ENCODE results near the gene DOCK6. TPM values are rescaled to one million over a fixed set of nuclear protein-coding genes. Genes with fewer than 3 reads are reported as not detected.

DOCK6 gene
- total and polyA plus RNA-seq, 5 donors from 2014 or later: 0.07 to 2.8 (median 0.59) TPM; not detected in 1

DNA sequence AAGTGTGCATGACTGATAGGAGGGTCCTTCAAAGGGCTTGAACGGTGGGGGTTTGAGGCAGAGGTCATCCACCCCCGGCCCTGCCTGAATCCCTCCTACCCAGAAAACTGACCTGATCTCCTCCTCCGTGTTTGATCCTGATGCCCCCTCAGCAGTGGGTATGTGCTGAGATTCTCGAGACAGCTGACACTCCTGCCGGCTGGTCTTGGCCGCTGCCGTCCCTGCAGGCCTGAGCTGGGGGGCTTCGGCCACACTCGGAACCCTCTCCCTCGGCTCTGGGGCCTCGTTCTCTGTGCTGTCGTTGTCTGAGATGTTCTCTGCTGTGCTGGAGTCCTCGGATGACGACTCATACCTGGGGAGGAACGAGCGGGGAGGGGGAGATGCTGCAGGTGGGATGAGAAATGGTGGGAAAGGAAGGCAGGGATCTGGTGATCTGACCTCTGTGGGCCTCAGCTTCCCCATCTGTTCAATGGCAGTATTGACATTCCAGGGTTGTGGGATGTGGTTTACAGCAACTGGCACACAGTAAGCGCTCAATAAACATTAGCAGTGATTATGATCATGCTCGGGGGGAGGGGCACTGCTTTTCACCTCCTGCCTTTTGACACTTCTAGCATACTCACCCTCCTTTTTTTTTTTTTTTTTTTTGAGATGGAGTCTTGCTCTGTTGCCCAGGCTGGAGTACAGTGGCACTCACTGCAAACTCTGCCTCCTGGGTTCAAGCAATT lies 85.7 kb downstream of the DOCK6 start:
- H3K9me3 Mint-ChIP-seq: peaks cover 0 to 3% (median 0%) of the 10 kb centered on the region in 7 donors
- no peaks in the 10 kb centered on the region for H3K9me3 ChIP-seq (ENCODE audit: control insufficient read depth in 2 of 2, low read length in 2 of 2)

DNA sequence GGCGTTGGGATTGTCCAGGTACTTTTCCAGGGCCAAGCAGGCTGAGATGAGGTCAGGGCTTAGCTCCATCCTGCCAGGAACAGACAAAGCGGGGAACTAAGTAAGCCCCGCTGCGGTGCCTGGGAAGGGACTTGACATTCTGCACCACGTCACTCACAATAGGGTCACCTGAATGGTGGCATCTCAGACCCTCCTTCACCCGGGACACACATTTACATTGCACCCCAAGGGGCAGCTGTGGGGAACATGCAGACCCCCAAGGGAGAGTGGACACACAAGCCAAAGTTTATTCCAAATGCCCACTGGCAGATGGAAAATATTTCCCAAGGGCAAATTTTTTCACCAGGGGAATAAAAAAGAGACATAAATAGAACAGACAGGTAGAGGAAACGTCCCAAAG lies 86.4 kb downstream of the DOCK6 start:
- no peaks in the 10 kb centered on the region for H3K36me3 Mint-ChIP-seq
- DNase-seq: no peak
- H3K27me3 ChIP-seq (ENCODE audit: control insufficient read depth, insufficient read depth, low read length): no peaks in the 10 kb centered on the region
- no peaks in the 10 kb centered on the region for H3K9me3 ChIP-seq (ENCODE audit: control insufficient read depth in 2 of 2, low read length in 2 of 2)
- no peak overlapping the region for H3K27ac ChIP-seq (ENCODE audit: insufficient read depth, low read length, poor library complexity, severe bottlenecking)
- H3K27ac Mint-ChIP-seq: no peak overlapping the region
- H3K27me3 Mint-ChIP-seq: no peaks in the 10 kb centered on the region
- H3K4me1 ChIP-seq (ENCODE audit: control insufficient read depth, insufficient read depth, low read length, poor library complexity, severe bottlenecking): peaks cover 9% of the 10 kb centered on the region
- no peak overlapping the region for H3K4me3 ChIP-seq (ENCODE audit: low read depth, low read length)
- peaks cover 0 to 9% (median 2%) of the 10 kb centered on the region in 4 donors for H3K4me1 Mint-ChIP-seq
- H3K36me3 ChIP-seq (ENCODE audit: control insufficient read depth, insufficient read depth, low read length): no peaks in the 10 kb centered on the region
- H3K9me3 Mint-ChIP-seq: peaks cover 0 to 3% (median 0%) of the 10 kb centered on the region in 7 donors
- no peak overlapping the region for H3K4me3 Mint-ChIP-seq
- no peak for ATAC-seq (ENCODE audit: low read depth in 2 of 2)

More for the DNA sequence above, 85.7 kb downstream of the DOCK6 start:
- Mint-ChIP-seq H3K4me1 (peaks cover 0 to 9% (median 2%) of the 10 kb centered on the region in 4 donors), H3K27ac (no peak overlapping the region), H3K4me3 (no peak overlapping the region), H3K27me3 (no peaks in the 10 kb centered on the region), H3K36me3 (no peaks in the 10 kb centered on the region)
- H3K27ac ChIP-seq (ENCODE audit: insufficient read depth, low read length, poor library complexity, severe bottlenecking): no peak overlapping the region
- H3K4me3 ChIP-seq (ENCODE audit: low read depth, low read length): no peak overlapping the region
- H3K36me3 ChIP-seq (ENCODE audit: control insufficient read depth, insufficient read depth, low read length): no peaks in the 10 kb centered on the region
- ATAC-seq (ENCODE audit: low read depth in 2 of 2): no peak
- no peak for DNase-seq
- H3K4me1 ChIP-seq (ENCODE audit: control insufficient read depth, insufficient read depth, low read length, poor library complexity, severe bottlenecking): peaks cover 9% of the 10 kb centered on the region
- no peaks in the 10 kb centered on the region for H3K27me3 ChIP-seq (ENCODE audit: control insufficient read depth, insufficient read depth, low read length)

DNA sequence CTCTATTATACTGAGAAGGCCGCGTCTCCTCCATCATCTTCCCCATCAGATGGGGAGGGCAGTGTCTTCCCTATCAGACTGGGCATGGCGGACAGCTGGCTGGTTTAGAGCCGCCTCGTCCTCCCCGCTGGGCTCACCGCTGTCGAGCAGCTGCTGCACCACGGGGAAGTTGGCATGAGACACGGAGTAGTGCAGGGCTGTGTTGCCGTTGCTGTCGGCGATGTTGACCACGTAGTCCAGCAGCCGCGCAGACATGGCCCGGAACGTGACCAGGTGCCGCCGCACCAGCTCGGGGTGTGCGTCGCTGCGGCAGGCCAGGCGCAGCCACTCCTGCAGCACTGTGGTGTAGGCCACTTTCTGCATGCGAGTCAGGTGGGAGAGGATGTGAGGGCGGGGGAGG lies 88.0 kb downstream of the DOCK6 start:
- Mint-ChIP-seq H3K36me3 (no peaks in the 10 kb centered on the region), H3K9me3 (peaks cover 0 to 3% (median 0%) of the 10 kb centered on the region in 7 donors), H3K4me1 (no peaks in the 10 kb centered on the region), H3K27ac (no peak overlapping the region), H3K4me3 (no peak overlapping the region), H3K27me3 (peaks cover 4% of the 10 kb centered on the region)
- ATAC-seq (ENCODE audit: low read depth in 2 of 2) (no peak), DNase-seq (no peak)
- no peaks in the 10 kb centered on the region for H3K36me3 ChIP-seq (ENCODE audit: control insufficient read depth, insufficient read depth, low read length)
- H3K9me3 ChIP-seq (ENCODE audit: control insufficient read depth in 2 of 2, low read length in 2 of 2): no peaks in the 10 kb centered on the region
- H3K4me1 ChIP-seq (ENCODE audit: control insufficient read depth, insufficient read depth, low read length, poor library complexity, severe bottlenecking): peaks cover 3% of the 10 kb centered on the region
- no peak overlapping the region for H3K27ac ChIP-seq (ENCODE audit: insufficient read depth, low read length, poor library complexity, severe bottlenecking)
- H3K4me3 ChIP-seq (ENCODE audit: low read depth, low read length): no peak overlapping the region
- H3K27me3 ChIP-seq (ENCODE audit: control insufficient read depth, insufficient read depth, low read length): no peaks in the 10 kb centered on the region

DNA sequence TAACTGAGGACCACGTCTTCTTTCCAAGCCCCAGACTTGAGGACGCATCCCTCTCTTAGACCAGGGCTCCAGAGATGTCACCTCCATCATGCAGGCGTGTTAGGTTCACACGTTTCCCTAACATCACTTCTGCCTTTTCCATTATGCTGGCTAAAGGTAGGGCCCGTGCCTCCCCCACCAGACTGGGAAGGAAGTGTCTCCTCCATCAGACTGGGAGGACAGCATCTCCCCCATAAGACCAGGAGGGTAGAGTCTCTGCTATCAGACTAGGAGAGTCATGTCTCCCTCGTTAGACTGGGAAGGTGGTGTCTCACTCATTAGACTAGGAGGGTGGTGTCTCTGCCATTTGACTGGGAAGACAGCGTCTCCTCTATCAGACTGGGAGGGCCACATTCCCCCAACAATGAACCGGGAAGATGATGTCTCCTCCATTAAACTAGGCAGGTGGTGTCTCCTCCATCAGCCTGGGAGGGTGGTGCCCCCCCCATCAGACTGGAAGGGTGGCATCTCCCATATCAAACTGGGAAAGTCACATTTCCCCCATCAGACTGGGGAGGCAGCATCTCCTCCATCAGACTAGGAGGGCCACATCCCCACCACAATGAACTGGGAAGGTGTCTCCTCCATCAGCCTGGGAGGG lies 88.7 kb downstream of the DOCK6 start:
- Histone ChIP-seq H3K4me1 (ENCODE audit: control insufficient read depth, insufficient read depth, low read length, poor library complexity, severe bottlenecking) (peaks cover under 1% of the 10 kb centered on the region), H3K27me3 (ENCODE audit: control insufficient read depth, insufficient read depth, low read length) (no peaks in the 10 kb centered on the region), H3K9me3 (ENCODE audit: control insufficient read depth in 2 of 2, low read length in 2 of 2) (no peaks in the 10 kb centered on the region), H3K4me3 (ENCODE audit: low read depth, low read length) (no peak overlapping the region), H3K27ac (ENCODE audit: insufficient read depth, low read length, poor library complexity, severe bottlenecking) (no peak overlapping the region), H3K36me3 (ENCODE audit: control insufficient read depth, insufficient read depth, low read length) (no peaks in the 10 kb centered on the region)
- Mint-ChIP-seq H3K27me3 (peaks cover 4% of the 10 kb centered on the region), H3K4me1 (no peaks in the 10 kb centered on the region), H3K4me3 (no peak overlapping the region), H3K27ac (no peak overlapping the region), H3K9me3 (peaks cover 0 to 3% (median 0%) of the 10 kb centered on the region in 7 donors), H3K36me3 (no peaks in the 10 kb centered on the region)
- no peak for DNase-seq
- no peak for ATAC-seq (ENCODE audit: low read depth in 2 of 2)

DNA sequence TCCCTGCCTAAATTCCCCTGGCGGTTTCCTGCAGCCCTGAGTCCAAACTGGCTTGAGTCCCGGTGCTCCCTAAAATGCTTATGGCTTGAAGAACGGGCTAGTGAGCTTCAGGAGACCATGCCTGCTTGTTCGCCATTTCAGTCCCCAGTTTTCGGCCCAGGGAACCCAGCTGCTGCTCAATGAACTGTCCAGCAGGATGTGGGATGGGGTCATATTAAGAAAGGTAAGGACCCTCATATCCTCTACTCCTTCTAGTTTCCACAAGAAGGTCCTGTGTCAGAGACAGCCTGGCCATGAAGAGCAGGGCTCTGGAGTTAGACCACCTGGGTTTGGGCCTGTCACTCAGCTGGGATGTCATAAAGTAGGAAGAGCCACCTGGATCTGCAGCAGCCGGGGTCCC lies 89.7 kb downstream of the DOCK6 start:
- Mint-ChIP-seq H3K4me1 (no peaks in the 10 kb centered on the region), H3K36me3 (no peaks in the 10 kb centered on the region), H3K4me3 (no peak overlapping the region), H3K27me3 (peaks cover 4% of the 10 kb centered on the region), H3K27ac (no peak overlapping the region), H3K9me3 (peaks cover 0 to 3% (median 0%) of the 10 kb centered on the region in 7 donors)
- Histone ChIP-seq H3K27me3 (ENCODE audit: control insufficient read depth, insufficient read depth, low read length) (no peaks in the 10 kb centered on the region), H3K9me3 (ENCODE audit: control insufficient read depth in 2 of 2, low read length in 2 of 2) (no peaks in the 10 kb centered on the region), H3K4me1 (ENCODE audit: control insufficient read depth, insufficient read depth, low read length, poor library complexity, severe bottlenecking) (no peaks in the 10 kb centered on the region), H3K36me3 (ENCODE audit: control insufficient read depth, insufficient read depth, low read length) (no peaks in the 10 kb centered on the region), H3K4me3 (ENCODE audit: low read depth, low read length) (no peak overlapping the region), H3K27ac (ENCODE audit: insufficient read depth, low read length, poor library complexity, severe bottlenecking) (no peak overlapping the region)
- ATAC-seq (ENCODE audit: low read depth in 2 of 2) (no peak), DNase-seq (no peak)

DNA sequence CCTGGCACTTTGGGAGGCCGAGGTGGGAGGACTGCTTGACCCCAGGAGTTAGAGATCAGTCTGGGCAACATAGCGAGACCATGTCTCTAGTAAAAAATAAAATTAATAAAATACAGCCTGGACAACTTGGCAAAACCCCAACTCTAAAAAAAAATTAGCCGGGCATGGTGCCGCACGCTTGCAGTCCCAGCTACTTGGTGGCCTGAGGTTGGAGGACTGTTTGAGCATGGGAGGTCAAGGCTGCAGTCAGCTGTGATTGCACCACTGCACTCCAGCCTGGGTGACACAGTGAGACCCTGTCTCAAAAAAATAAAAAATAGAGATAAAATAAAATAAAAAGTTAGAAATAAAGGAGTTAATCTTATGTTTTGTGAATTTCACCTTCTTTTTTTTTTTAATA lies 91.2 kb downstream of the DOCK6 start:
- Histone ChIP-seq H3K36me3 (ENCODE audit: control insufficient read depth, insufficient read depth, low read length) (no peaks in the 10 kb centered on the region), H3K4me3 (ENCODE audit: low read depth, low read length) (no peak overlapping the region), H3K4me1 (ENCODE audit: control insufficient read depth, insufficient read depth, low read length, poor library complexity, severe bottlenecking) (no peaks in the 10 kb centered on the region), H3K9me3 (ENCODE audit: control insufficient read depth in 2 of 2, low read length in 2 of 2) (no peaks in the 10 kb centered on the region), H3K27me3 (ENCODE audit: control insufficient read depth, insufficient read depth, low read length) (no peaks in the 10 kb centered on the region), H3K27ac (ENCODE audit: insufficient read depth, low read length, poor library complexity, severe bottlenecking) (no peak overlapping the region)
- Mint-ChIP-seq H3K27me3 (peaks cover 10% of the 10 kb centered on the region), H3K27ac (no peak overlapping the region), H3K36me3 (no peaks in the 10 kb centered on the region), H3K4me1 (no peaks in the 10 kb centered on the region), H3K9me3 (peaks cover 0 to 3% (median 0%) of the 10 kb centered on the region in 7 donors), H3K4me3 (no peak overlapping the region)
- DNase-seq: no peak
- ATAC-seq (ENCODE audit: low read depth in 2 of 2): no peak

DNA sequence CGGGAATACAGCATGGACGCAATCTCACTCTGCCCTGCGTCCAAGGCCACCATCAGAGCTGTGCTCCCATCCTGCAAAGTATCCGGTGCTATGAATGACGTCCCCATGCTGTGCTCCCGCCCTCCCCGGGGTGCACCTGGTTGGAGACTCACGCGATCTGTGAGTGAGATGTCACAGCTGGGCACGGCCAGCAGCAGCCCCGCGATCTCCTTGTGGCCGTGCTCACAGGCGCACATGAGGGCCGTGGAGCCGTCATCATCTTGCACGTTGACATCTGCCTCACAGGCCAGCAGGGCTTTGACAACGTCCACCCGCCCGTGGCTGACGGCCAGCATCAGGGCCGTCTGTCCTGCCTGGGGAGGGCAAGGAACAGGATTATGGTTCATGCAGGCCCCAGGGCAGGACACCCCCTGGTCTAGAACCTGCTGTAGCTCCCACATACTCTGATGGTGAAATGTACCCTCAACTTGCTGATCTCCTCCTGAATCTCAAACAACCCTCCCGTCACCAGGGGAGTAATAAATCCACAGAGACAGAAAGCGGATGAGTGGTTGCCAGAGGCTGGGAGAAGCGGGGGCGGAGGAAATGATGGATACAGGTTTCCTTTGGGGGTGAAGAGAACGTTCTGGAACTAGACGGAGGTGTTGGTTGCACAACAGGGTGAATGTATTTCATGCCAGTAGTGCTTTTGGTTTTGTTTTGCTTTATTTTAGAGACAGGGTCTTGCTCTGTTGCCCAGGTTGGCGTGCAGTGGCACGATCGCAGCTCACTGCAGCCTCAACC lies 92.2 kb downstream of the DOCK6 start:
- Histone ChIP-seq H3K4me3 (ENCODE audit: low read depth, low read length) (no peak overlapping the region), H3K27me3 (ENCODE audit: control insufficient read depth, insufficient read depth, low read length) (no peaks in the 10 kb centered on the region), H3K36me3 (ENCODE audit: control insufficient read depth, insufficient read depth, low read length) (no peaks in the 10 kb centered on the region), H3K9me3 (ENCODE audit: control insufficient read depth in 2 of 2, low read length in 2 of 2) (no peaks in the 10 kb centered on the region), H3K27ac (ENCODE audit: insufficient read depth, low read length, poor library complexity, severe bottlenecking) (no peak overlapping the region), H3K4me1 (ENCODE audit: control insufficient read depth, insufficient read depth, low read length, poor library complexity, severe bottlenecking) (no peaks in the 10 kb centered on the region)
- Mint-ChIP-seq H3K27me3 (peaks cover 10% of the 10 kb centered on the region), H3K27ac (no peak overlapping the region), H3K36me3 (no peaks in the 10 kb centered on the region), H3K9me3 (peaks cover 0 to 3% (median 0%) of the 10 kb centered on the region in 7 donors), H3K4me3 (no peak overlapping the region), H3K4me1 (no peaks in the 10 kb centered on the region)
- ATAC-seq (ENCODE audit: low read depth in 2 of 2): no peak
- no peak for DNase-seq
